Measurements from ENCODE around the gene ATG7.

- no peak for TF ChIP-seq POLR2A (IDR thresholded peaks at IDR 0.05)
- TF ChIP-seq CTCF (IDR thresholded peaks at IDR 0.05) = no peak
These were observed 276.5 kb downstream of the ATG7 start for GRCh38 chr3:11548721-11549131.

Data from uterus (tissue), 2 donors.